A549 (cell line): ENCODE results near the gene TTC28. TPM values are rescaled to one million over a fixed set of nuclear protein-coding genes. Genes with fewer than 3 reads are reported as not detected.

Experiments used
- ATAC-seq, 2 experiments: fragments of 200-7000 bp in 1 of 2; fragments of >200 bp in 1 of 2; cut with Nextera tagmentation in 1 of 2; cut with Tn5 transposase in 1 of 2; 3 replicates each; pipeline versions ENCODE4 v1.8.0 to v1.9.1; 2018 to 2020; ENCODE audit warnings: mild to moderate bottlenecking in 1 of 2, moderate library complexity in 1 of 2
- CTCF ChIA-PET: fragments of 300-600 bp; sonication (Branson Sonifier 250); formaldehyde crosslinking; extraction: SDS; loops from one replicate; lab custom pipeline; 2021; ENCODE audit warnings: antibody characterized with exemption, inconsistent platforms; lab: Yijun Ruan, JAX
- POLR2A ChIA-PET: fragments of 350-600 bp; formaldehyde crosslinking; extraction: SDS; loops from one replicate; lab custom pipeline; 2021; ENCODE audit warnings: antibody characterized with exemption, inconsistent platforms; lab: Yijun Ruan, JAX
- DNase-seq, 2 experiments: peaks; one replicate each; pipeline versions ENCODE4 v3.0.0 to v3.0.0-alpha.2; 2011 to 2016; ENCODE audit warnings: low read depth in 1 of 2, low spot score in 1 of 2
- FAIRE-seq: peaks from 2 replicates; lab custom pipeline; 2011; peaks lifted over from hg19 to GRCh38; lab: Jason Lieb, UNC
- H3K27ac ChIP-seq, 2 experiments: fragments of >200 bp; sonication (Bioruptor Twin); formaldehyde crosslinking; 3 replicates each; pipeline ENCODE4 v1.5.1; 2016 to 2017
- H3K4me1 ChIP-seq: fragments of >200 bp; sonication (Bioruptor Twin); formaldehyde crosslinking; 3 replicates; pipeline ENCODE4 v1.6.1; 2016
- H3K4me2 ChIP-seq: fragments of >200 bp; sonication (Bioruptor Twin); formaldehyde crosslinking; 3 replicates; pipeline ENCODE4 v1.6.1; 2016
- H3K4me3 ChIP-seq: fragments of >200 bp; sonication (Bioruptor Twin); formaldehyde crosslinking; 3 replicates; pipeline ENCODE4 v1.5.1; 2016
- H3K9me3 ChIP-seq: fragments of >200 bp; sonication (Bioruptor Twin); formaldehyde crosslinking; 3 replicates; pipeline ENCODE4 v1.6.1; 2016
- ELK1 ChIP-seq: fragments of 150-350 bp; IDR thresholded peaks from 2 replicates; pipeline ENCODE4 v1.6.1; 2014; ENCODE audit warnings: low read depth, mild to moderate bottlenecking, low read length
- ESRRA ChIP-seq: fragments of 150-350 bp; IDR thresholded peaks from 2 replicates; pipeline ENCODE4 v1.6.1; 2014; ENCODE audit warnings: mild to moderate bottlenecking, low read length, borderline replicate concordance
- FOSB ChIP-seq: fragments of 250-450 bp; sonication (Bioruptor Pico); IDR thresholded peaks from 2 replicates; pipeline ENCODE4 v1.5.0; 2020; ENCODE audit warnings: mild to moderate bottlenecking, moderate library complexity
- FOSL2 ChIP-seq, 2 experiments: fragments of 450-650 bp in 1 of 2; fragments of >200 bp in 1 of 2; sonication (Bioruptor Twin) in 1 of 2; formaldehyde crosslinking; IDR thresholded peaks; 2 replicates each; pipeline versions ENCODE4 v1.5.0 to v1.6.1; 2016 to 2020; ENCODE audit warnings: mild to moderate bottlenecking in 1 of 2, moderate library complexity in 1 of 2
- HOXB13 ChIP-seq: fragments of 250-450 bp; sonication (Bioruptor Pico); IDR thresholded peaks from 2 replicates; pipeline ENCODE4 v1.5.0; 2020; ENCODE audit warnings: low read depth, mild to moderate bottlenecking, moderate library complexity
- MYC ChIP-seq: IDR thresholded peaks from 2 replicates; pipeline ENCODE4 v1.6.1; 2012; ENCODE audit warnings: mild to moderate bottlenecking, inconsistent platforms, low read length, improper control_type of control experiment, borderline replicate concordance
- NR3C1 ChIP-seq: fragments of >200 bp; sonication (Bioruptor Twin); formaldehyde crosslinking; IDR thresholded peaks from 3 replicates; pipeline ENCODE4 v1.6.1; 2017
- PHF8 ChIP-seq: fragments of 200-600 bp; sonication (generic); IDR thresholded peaks from 2 replicates; pipeline ENCODE4 v1.6.1; 2016; ENCODE audit warnings: low read depth, mild to moderate bottlenecking, antibody characterized with exemption, moderate library complexity, borderline replicate concordance
- POLR2A ChIP-seq: IDR thresholded peaks from 2 replicates; pipeline ENCODE4 v1.6.1; 2012; ENCODE audit warnings: mild to moderate bottlenecking, low read length
- POLR2AphosphoS2 ChIP-seq: conservative IDR thresholded peaks from 2 replicates; pipeline ENCODE4 v1.6.1; 2012; ENCODE audit warnings: low read length, improper control_type of control experiment, inconsistent platforms
- RCOR1 ChIP-seq: fragments of 150-350 bp; IDR thresholded peaks from 2 replicates; pipeline ENCODE4 v1.6.1; 2014; ENCODE audit warnings: antibody characterized with exemption, low read length, low read depth
- REST ChIP-seq: fragments of 200-600 bp; sonication (generic); IDR thresholded peaks from 2 replicates; pipeline ENCODE4 v1.6.1; 2016; ENCODE audit warnings: antibody characterized with exemption, mild to moderate bottlenecking, moderate library complexity
- RFX5 ChIP-seq: fragments of 450-650 bp; IDR thresholded peaks from 2 replicates; pipeline ENCODE4 v1.7.1; 2014; ENCODE audit warnings: antibody characterized with exemption, mild to moderate bottlenecking, moderate library complexity
- TP53 ChIP-seq: fragments of 250-450 bp; sonication (Bioruptor Pico); IDR thresholded peaks from 2 replicates; pipeline ENCODE4 v1.5.0; 2021; ENCODE audit warnings: mild to moderate bottlenecking, moderate library complexity
- WGBS: methylation state at CpG from one replicate; pipeline ENCODE4 v1.1.6; 2017; ENCODE audit errors: missing lambda C conversion rate; 5-methylcytosine and 5-hydroxymethylcytosine counted together
- polyA plus RNA-seq, 4 experiments: library from polyadenylated mRNA; depleted of rRNA in 3 of 4; stranded (reverse); fragments of >200 nt; fragmentation: RNase III in 1 of 4; extraction: RNeasy Plus Mini Kit Qiagen cat#74134 plus additional on column Dnase treatment in 1 of 4; gene quantifications; 2 replicates in 3 of 4; 3 replicates in 1 of 4; pipeline ENCODE4 v1.2.3, GENCODE V29; 2011 to 2017
- TF ChIP-seq, protein P1 (sequence below): fragments of 250-450 bp; sonication (Bioruptor Pico); IDR thresholded peaks from 2 replicates; pipeline ENCODE4 v1.5.0; 2021; ENCODE audit warnings: mild to moderate bottlenecking, moderate library complexity, borderline replicate concordance

TTC28 gene
- polyA plus RNA-seq, 2 of the 4 experiments (the other 2 are of a cell fraction) = 2.6 to 3.8 TPM

DNA sequence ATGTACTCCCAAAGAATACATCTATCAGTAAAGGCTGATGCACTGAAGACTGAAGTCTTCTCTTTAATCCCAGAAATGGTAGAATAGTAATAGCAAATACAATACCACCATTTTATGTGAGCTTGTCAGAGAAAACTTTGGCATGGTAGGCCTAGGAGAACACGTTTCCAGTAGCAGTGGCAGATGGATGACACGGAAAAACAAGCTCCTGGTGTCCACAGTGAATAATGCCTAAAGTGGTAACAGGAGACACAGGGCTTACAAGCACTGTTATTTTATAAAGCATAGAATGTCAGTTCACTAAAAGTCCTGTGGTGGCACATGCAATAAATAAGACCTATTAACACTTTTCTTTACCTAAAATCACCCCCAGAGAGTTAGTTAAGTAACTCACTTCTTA is 277.6 kb downstream of the TTC28 start:
- no peak for FAIRE-seq
- no peak for ATAC-seq
- no peak overlapping the region for H3K4me2 ChIP-seq
- H3K27ac ChIP-seq = no peak overlapping the region
- no peak for TF ChIP-seq RFX5
- TF ChIP-seq PHF8 = no peak
- TF ChIP-seq, protein P1, sequence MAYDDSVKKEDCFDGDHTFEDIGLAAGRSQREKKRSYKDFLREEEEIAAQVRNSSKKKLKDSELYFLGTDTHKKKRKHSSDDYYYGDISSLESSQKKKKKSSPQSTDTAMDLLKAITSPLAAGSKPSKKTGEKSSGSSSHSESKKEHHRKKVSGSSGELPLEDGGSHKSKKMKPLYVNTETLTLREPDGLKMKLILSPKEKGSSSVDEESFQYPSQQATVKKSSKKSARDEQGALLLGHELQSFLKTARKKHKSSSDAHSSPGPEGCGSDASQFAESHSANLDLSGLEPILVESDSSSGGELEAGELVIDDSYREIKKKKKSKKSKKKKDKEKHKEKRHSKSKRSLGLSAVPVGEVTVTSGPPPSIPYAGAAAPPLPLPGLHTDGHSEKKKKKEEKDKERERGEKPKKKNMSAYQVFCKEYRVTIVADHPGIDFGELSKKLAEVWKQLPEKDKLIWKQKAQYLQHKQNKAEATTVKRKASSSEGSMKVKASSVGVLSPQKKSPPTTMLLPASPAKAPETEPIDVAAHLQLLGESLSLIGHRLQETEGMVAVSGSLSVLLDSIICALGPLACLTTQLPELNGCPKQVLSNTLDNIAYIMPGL (CRISPR knock-in tag) = no peak
- TF ChIP-seq POLR2A = no peak
- TF ChIP-seq MYC = no peak
- no peak for TF ChIP-seq TP53 (CRISPR knock-in tag)
- TF ChIP-seq FOSL2 (IDR thresholded peaks at IDR 0.05) = no peak
- no peak for TF ChIP-seq FOSL2 (CRISPR knock-in tag; IDR thresholded peaks at IDR 0.05)
- no peak for TF ChIP-seq ESRRA
- TF ChIP-seq, all 56 proteins: peak for 0
- no peak for DNase-seq
- Histone ChIP-seq H3K9me3 (no peaks in the 10 kb centered on the region), H3K4me3 (no peak overlapping the region), H3K4me1 (peaks cover 3% of the 10 kb centered on the region; the same call in 2 of the 3 replicates)
- 81% methylated on average over 2 of the region's 2 CpGs for WGBS
- ChIA-PET POLR2A (no interaction called here), CTCF (no interaction called here)

GRCh38 chr22:28398981-28399380 is 280.7 kb downstream of the TTC28 start:
- Histone ChIP-seq H3K4me1 (peaks cover 28% of the 10 kb centered on the region), H3K4me2 (no peak overlapping the region), H3K27ac (no peak overlapping the region)
- no peak for FAIRE-seq
- TF ChIP-seq PHF8 (no peak), HOXB13 (no peak), NR3C1 (no peak), RCOR1 (no peak)
- TF ChIP-seq, all 56 proteins: peak for 0
- no peak overlapping the region for H3K4me3 ChIP-seq
- CTCF ChIA-PET = no interaction called here
- H3K9me3 ChIP-seq = no peaks in the 10 kb centered on the region
- 91% methylated on average over 1 of the region's 1 CpG for WGBS
- no peak for ATAC-seq
- POLR2A ChIA-PET = no interaction called here
- DNase-seq = no peak

DNA sequence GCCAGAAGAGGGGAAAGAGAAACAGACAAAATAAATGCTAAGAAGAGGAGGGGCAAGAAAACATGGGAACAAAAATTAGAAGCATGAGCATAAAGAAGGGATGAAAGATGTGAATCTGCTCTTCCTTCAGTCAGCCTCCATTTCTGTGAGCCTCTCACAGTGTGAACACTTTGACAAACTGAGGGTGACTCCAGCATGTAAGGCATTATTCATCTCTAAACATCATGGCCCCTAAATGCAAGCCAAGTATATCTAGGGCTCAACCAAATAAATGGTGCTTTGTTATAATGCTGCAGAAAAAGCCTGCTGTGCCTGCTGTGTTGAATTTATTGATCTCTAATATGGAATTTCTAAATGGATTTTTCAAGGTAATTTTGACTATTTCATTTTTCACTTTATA is 281.3 kb downstream of the TTC28 start:
- H3K9me3 ChIP-seq = no peaks in the 10 kb centered on the region
- no peak overlapping the region for H3K4me3 ChIP-seq
- H3K4me1 ChIP-seq = peaks cover 28% of the 10 kb centered on the region
- ChIA-PET POLR2A (no interaction called here), CTCF (no interaction called here)
- H3K4me2 ChIP-seq = no peak overlapping the region
- no peak for ATAC-seq
- DNase-seq = no peak
- no peak for TF ChIP-seq REST
- no peak for TF ChIP-seq POLR2AphosphoS2
- no peak for TF ChIP-seq FOSB (CRISPR knock-in tag)
- no peak for TF ChIP-seq ELK1
- H3K27ac ChIP-seq = no peak overlapping the region
- FAIRE-seq = no peak
